ENCODE data around the gene SH3BP5L. TPM values are rescaled to one million over a fixed set of nuclear protein-coding genes. Genes with fewer than 3 reads are reported as not detected.

Gene SH3BP5L
- total and polyA plus RNA-seq, 2 of the 13 experiments (the other 11 are each of a cell fraction or from before 2014, with no cell fraction given) = 10.3 to 14.9 TPM

DNA sequence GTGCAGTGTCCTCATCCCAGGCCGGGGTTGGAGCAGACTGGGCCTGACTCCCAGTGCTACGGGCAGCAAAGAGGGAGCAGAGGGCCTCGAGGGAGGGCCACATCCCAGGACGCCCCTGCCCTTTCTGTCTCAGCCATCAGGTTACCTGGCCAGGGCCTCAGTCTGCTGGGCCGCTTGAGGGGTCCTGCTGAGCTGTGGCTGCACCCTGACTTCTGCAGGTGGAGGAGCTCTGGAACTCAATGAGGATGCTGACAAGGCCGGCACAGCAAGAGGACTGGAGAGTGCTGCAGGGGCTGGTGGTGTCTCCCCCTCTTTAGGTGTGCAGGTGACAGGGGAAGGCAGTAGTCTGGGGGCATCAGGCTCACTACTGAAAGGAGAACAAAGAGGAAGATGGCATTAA, 29.9 kb upstream of the SH3BP5L start (continued):
- TF ChIP-seq CENPBD1 (CRISPR knock-in tag; IDR thresholded peaks at IDR 0.05; ENCODE audit: borderline replicate concordance, low read depth) (no peak), KDM6A (CRISPR knock-in tag; IDR thresholded peaks at IDR 0.05; ENCODE audit: low read depth) (no peak), HMG20B (CRISPR knock-in tag; conservative IDR thresholded peaks at IDR 0.05) (no peak), BCL6 (CRISPR knock-in tag; IDR thresholded peaks at IDR 0.05) (no peak)

GRCh38 chr1:248853663-248854375, 28.1 kb upstream of the SH3BP5L start:
- no peak overlapping the region for H3K4me3 ChIP-seq (replicated peaks in 1 of 3; ENCODE audit: insufficient read depth in 1 of 3, low read depth in 2 of 3, low read length in 3 of 3)
- no peak overlapping the region for H3K27ac ChIP-seq (ENCODE audit: extremely low read length, insufficient read depth, low read length)
- WGBS (ENCODE audit: low lambda C conversion rate) = 98% methylated on average over 8 of the region's 8 CpGs
- no peak overlapping the region for H2AFZ ChIP-seq (ENCODE audit: low read length)
- peaks cover 25% of the 10 kb centered on the region for H3K4me1 ChIP-seq (ENCODE audit: insufficient read depth, low read length)
- no peak overlapping the region for H3K4me2 ChIP-seq (ENCODE audit: low read depth, low read length)
- FAIRE-seq = no peak
- in situ Hi-C loops (cut with HindIII; ENCODE audit: extremely low pct_ligation_motif_present, low pct_unique_long_range_greater_than_20kb) (no loop called here), intact Hi-C loops (cut with micrococcal nuclease; ENCODE audit: unreplicated experiment) (no loop called here)
- H3K79me2 ChIP-seq (ENCODE audit: insufficient read depth, low read length) = peaks cover 18% of the 10 kb centered on the region
- ChIA-PET CTCF (ENCODE audit: low intra/inter-chr PET ratio, low total read pairs) (no interaction called here), POLR2A (no interaction called here)
- H3K36me3 ChIP-seq (replicated peaks in 1 of 2; ENCODE audit: control insufficient read depth in 1 of 2, insufficient read depth in 2 of 2, low read length in 2 of 2) = peaks cover 16 to 55% of the 10 kb centered on the region in 2 experiments
- no peak overlapping the region for H3K9ac ChIP-seq (ENCODE audit: insufficient read depth, low read depth, low read length)
- no peak for ATAC-seq
- H4K20me1 ChIP-seq (ENCODE audit: insufficient read depth, low read length) = 0 out of 2 replicates have a peak, but pooled peaks cover 3% of the 10 kb centered on the region
- no TSS peak for BruUV-seq (replicated peaks)
- no peaks in the 10 kb centered on the region; a peak in 1 of 5 replicates for H3K27me3 ChIP-seq (ENCODE audit: control insufficient read depth in 1 of 2, insufficient read depth in 2 of 2, low read length in 2 of 2)
- DNase-seq (ENCODE audit: low spot score) = no peak
- no peaks in the 10 kb centered on the region for H3K9me3 ChIP-seq (ENCODE audit: low read length)
- TF ChIP-seq, protein P1, sequence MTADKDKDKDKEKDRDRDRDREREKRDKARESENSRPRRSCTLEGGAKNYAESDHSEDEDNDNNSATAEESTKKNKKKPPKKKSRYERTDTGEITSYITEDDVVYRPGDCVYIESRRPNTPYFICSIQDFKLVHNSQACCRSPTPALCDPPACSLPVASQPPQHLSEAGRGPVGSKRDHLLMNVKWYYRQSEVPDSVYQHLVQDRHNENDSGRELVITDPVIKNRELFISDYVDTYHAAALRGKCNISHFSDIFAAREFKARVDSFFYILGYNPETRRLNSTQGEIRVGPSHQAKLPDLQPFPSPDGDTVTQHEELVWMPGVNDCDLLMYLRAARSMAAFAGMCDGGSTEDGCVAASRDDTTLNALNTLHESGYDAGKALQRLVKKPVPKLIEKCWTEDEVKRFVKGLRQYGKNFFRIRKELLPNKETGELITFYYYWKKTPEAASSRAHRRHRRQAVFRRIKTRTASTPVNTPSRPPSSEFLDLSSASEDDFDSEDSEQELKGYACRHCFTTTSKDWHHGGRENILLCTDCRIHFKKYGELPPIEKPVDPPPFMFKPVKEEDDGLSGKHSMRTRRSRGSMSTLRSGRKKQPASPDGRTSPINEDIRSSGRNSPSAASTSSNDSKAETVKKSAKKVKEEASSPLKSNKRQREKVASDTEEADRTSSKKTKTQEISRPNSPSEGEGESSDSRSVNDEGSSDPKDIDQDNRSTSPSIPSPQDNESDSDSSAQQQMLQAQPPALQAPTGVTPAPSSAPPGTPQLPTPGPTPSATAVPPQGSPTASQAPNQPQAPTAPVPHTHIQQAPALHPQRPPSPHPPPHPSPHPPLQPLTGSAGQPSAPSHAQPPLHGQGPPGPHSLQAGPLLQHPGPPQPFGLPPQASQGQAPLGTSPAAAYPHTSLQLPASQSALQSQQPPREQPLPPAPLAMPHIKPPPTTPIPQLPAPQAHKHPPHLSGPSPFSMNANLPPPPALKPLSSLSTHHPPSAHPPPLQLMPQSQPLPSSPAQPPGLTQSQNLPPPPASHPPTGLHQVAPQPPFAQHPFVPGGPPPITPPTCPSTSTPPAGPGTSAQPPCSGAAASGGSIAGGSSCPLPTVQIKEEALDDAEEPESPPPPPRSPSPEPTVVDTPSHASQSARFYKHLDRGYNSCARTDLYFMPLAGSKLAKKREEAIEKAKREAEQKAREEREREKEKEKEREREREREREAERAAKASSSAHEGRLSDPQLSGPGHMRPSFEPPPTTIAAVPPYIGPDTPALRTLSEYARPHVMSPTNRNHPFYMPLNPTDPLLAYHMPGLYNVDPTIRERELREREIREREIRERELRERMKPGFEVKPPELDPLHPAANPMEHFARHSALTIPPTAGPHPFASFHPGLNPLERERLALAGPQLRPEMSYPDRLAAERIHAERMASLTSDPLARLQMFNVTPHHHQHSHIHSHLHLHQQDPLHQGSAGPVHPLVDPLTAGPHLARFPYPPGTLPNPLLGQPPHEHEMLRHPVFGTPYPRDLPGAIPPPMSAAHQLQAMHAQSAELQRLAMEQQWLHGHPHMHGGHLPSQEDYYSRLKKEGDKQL (CRISPR knock-in tag; IDR thresholded peaks at IDR 0.05; ENCODE audit: low read depth) = no peak
